ENCODE results near the gene CLTCL1. TPM values are rescaled to one million over a fixed set of nuclear protein-coding genes. Genes with fewer than 3 reads are reported as not detected.

Gene CLTCL1
- total and polyA plus RNA-seq, 2 experiments from 2014 or later = 6.6 to 15.1 TPM

DNA sequence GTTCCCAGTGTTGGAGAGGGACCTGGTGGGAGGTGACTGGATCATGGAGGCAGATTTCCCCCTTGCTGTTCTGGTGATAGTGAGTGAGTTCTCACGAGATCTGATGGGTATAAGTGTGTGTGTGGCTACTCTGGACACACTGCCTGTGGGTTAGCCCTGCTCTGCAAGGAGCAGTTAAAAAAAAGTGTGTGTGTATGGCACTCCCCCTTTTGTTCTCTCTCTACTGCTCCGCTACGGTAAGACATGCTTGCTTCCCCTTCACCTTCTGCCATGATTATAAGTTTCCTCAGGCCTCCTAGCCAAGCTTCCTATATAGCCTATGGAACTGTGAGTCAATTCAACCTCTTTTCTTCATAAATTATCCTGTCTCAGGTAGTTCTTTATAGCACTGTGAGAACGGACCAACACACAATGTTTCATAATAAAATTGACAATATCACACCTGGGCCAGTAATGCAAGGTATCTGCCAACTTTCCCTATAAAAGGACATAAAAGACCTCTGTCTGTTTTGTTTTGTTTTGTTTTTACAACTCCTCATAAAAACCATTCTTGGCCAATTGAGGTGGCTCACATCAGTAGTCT is 20.2 kb downstream of the CLTCL1 start:
- Mint-ChIP-seq H3K4me3 (no peak overlapping the region), H3K27ac (0 out of 2 replicates have a peak overlapping the region, but pooled peaks have one; percentile 4), H3K9me3 (peaks cover 9% of the 10 kb centered on the region; the same call in 1 of the 3 replicates), H3K36me3 (ENCODE audit: low read depth) (peaks cover 13% of the 10 kb centered on the region; the same call in 2 of the 3 replicates), H3K27me3 (ENCODE audit: insufficient read depth, low read depth, poor library complexity) (no peaks in the 10 kb centered on the region), H3K4me1 (no peaks in the 10 kb centered on the region)
- Histone ChIP-seq H3K27ac (ENCODE audit: low read depth) (0 out of 2 replicates have a peak overlapping the region, but pooled peaks have one; percentile 21), H3K27me3 (ENCODE audit: insufficient read depth) (no peaks in the 10 kb centered on the region), H4K20me1 (replicated peaks; ENCODE audit: insufficient read depth) (peaks cover 5% of the 10 kb centered on the region; the same call in 1 of the 2 replicates), H3F3A (replicated peaks; ENCODE audit: low read depth) (no peaks in the 10 kb centered on the region), H3K4me1 (ENCODE audit: insufficient read depth) (no peaks in the 10 kb centered on the region; the same call in 1 of the 2 replicates), H2AFZ (no peak overlapping the region), H3K4me3 (no peak overlapping the region), H3K4me2 (no peak overlapping the region), H3K79me2 (replicated peaks; ENCODE audit: insufficient read depth) (0 out of 2 replicates have a peak, but pooled peaks cover 5% of the 10 kb centered on the region), H3K9me2 (ENCODE audit: insufficient read depth) (no peaks in the 10 kb centered on the region), H3K36me3 (ENCODE audit: insufficient read depth) (no peaks in the 10 kb centered on the region; the same call in 1 of the 2 replicates)
- DNase-seq (ENCODE audit: low spot score) (no peak), ATAC-seq (no peak; the same call in 2 of the 3 replicates)
- TF ChIP-seq, protein P1, sequence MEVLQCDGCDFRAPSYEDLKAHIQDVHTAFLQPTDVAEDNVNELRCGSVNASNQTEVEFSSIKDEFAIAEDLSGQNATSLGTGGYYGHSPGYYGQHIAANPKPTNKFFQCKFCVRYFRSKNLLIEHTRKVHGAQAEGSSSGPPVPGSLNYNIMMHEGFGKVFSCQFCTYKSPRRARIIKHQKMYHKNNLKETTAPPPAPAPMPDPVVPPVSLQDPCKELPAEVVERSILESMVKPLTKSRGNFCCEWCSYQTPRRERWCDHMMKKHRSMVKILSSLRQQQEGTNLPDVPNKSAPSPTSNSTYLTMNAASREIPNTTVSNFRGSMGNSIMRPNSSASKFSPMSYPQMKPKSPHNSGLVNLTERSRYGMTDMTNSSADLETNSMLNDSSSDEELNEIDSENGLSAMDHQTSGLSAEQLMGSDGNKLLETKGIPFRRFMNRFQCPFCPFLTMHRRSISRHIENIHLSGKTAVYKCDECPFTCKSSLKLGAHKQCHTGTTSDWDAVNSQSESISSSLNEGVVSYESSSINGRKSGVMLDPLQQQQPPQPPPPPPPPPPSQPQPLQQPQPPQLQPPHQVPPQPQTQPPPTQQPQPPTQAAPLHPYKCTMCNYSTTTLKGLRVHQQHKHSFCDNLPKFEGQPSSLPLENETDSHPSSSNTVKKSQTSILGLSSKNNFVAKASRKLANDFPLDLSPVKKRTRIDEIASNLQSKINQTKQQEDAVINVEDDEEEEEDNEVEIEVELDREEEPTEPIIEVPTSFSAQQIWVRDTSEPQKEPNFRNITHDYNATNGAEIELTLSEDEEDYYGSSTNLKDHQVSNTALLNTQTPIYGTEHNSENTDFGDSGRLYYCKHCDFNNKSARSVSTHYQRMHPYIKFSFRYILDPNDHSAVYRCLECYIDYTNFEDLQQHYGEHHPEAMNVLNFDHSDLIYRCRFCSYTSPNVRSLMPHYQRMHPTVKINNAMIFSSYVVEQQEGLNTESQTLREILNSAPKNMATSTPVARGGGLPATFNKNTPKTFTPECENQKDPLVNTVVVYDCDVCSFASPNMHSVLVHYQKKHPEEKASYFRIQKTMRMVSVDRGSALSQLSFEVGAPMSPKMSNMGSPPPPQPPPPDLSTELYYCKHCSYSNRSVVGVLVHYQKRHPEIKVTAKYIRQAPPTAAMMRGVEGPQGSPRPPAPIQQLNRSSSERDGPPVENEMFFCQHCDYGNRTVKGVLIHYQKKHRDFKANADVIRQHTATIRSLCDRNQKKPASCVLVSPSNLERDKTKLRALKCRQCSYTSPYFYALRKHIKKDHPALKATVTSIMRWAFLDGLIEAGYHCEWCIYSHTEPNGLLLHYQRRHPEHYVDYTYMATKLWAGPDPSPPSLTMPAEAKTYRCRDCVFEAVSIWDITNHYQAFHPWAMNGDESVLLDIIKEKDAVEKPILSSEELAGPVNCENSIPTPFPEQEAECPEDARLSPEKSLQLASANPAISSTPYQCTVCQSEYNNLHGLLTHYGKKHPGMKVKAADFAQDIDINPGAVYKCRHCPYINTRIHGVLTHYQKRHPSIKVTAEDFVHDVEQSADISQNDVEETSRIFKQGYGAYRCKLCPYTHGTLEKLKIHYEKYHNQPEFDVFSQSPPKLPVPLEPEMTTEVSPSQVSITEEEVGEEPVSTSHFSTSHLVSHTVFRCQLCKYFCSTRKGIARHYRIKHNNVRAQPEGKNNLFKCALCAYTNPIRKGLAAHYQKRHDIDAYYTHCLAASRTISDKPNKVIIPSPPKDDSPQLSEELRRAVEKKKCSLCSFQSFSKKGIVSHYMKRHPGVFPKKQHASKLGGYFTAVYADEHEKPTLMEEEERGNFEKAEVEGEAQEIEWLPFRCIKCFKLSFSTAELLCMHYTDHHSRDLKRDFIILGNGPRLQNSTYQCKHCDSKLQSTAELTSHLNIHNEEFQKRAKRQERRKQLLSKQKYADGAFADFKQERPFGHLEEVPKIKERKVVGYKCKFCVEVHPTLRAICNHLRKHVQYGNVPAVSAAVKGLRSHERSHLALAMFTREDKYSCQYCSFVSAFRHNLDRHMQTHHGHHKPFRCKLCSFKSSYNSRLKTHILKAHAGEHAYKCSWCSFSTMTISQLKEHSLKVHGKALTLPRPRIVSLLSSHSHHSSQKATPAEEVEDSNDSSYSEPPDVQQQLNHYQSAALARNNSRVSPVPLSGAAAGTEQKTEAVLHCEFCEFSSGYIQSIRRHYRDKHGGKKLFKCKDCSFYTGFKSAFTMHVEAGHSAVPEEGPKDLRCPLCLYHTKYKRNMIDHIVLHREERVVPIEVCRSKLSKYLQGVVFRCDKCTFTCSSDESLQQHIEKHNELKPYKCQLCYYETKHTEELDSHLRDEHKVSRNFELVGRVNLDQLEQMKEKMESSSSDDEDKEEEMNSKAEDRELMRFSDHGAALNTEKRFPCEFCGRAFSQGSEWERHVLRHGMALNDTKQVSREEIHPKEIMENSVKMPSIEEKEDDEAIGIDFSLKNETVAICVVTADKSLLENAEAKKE (CRISPR knock-in tag; IDR thresholded peaks at IDR 0.05) = no peak
- TF ChIP-seq, protein P2, sequence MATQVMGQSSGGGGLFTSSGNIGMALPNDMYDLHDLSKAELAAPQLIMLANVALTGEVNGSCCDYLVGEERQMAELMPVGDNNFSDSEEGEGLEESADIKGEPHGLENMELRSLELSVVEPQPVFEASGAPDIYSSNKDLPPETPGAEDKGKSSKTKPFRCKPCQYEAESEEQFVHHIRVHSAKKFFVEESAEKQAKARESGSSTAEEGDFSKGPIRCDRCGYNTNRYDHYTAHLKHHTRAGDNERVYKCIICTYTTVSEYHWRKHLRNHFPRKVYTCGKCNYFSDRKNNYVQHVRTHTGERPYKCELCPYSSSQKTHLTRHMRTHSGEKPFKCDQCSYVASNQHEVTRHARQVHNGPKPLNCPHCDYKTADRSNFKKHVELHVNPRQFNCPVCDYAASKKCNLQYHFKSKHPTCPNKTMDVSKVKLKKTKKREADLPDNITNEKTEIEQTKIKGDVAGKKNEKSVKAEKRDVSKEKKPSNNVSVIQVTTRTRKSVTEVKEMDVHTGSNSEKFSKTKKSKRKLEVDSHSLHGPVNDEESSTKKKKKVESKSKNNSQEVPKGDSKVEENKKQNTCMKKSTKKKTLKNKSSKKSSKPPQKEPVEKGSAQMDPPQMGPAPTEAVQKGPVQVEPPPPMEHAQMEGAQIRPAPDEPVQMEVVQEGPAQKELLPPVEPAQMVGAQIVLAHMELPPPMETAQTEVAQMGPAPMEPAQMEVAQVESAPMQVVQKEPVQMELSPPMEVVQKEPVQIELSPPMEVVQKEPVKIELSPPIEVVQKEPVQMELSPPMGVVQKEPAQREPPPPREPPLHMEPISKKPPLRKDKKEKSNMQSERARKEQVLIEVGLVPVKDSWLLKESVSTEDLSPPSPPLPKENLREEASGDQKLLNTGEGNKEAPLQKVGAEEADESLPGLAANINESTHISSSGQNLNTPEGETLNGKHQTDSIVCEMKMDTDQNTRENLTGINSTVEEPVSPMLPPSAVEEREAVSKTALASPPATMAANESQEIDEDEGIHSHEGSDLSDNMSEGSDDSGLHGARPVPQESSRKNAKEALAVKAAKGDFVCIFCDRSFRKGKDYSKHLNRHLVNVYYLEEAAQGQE (IDR thresholded peaks at IDR 0.05; ENCODE audit: unreplicated experiment) = no peak
- TF ChIP-seq, protein P3, sequence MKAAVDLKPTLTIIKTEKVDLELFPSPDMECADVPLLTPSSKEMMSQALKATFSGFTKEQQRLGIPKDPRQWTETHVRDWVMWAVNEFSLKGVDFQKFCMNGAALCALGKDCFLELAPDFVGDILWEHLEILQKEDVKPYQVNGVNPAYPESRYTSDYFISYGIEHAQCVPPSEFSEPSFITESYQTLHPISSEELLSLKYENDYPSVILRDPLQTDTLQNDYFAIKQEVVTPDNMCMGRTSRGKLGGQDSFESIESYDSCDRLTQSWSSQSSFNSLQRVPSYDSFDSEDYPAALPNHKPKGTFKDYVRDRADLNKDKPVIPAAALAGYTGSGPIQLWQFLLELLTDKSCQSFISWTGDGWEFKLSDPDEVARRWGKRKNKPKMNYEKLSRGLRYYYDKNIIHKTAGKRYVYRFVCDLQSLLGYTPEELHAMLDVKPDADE (IDR thresholded peaks at IDR 0.05) = no peak
- TF ChIP-seq ZNF331 (CRISPR knock-in tag; IDR thresholded peaks at IDR 0.05; ENCODE audit: low read depth) = no peak
- TF ChIP-seq JUNB (IDR thresholded peaks at IDR 0.05; ENCODE audit: unreplicated experiment) = no peak
- TF ChIP-seq CREB1 (CRISPR knock-in tag; IDR thresholded peaks at IDR 0.05; ENCODE audit: low read depth) = no peak
- no peak for TF ChIP-seq POLR2AphosphoS5 (IDR thresholded peaks at IDR 0.05; ENCODE audit: low read depth)
- no peak for TF ChIP-seq EZH2phosphoT487 (IDR thresholded peaks at IDR 0.05; ENCODE audit: unreplicated experiment)
- no peak for TF ChIP-seq EZH2 (IDR thresholded peaks at IDR 0.05; ENCODE audit: low read depth, unreplicated experiment)
- TF ChIP-seq, protein P4, sequence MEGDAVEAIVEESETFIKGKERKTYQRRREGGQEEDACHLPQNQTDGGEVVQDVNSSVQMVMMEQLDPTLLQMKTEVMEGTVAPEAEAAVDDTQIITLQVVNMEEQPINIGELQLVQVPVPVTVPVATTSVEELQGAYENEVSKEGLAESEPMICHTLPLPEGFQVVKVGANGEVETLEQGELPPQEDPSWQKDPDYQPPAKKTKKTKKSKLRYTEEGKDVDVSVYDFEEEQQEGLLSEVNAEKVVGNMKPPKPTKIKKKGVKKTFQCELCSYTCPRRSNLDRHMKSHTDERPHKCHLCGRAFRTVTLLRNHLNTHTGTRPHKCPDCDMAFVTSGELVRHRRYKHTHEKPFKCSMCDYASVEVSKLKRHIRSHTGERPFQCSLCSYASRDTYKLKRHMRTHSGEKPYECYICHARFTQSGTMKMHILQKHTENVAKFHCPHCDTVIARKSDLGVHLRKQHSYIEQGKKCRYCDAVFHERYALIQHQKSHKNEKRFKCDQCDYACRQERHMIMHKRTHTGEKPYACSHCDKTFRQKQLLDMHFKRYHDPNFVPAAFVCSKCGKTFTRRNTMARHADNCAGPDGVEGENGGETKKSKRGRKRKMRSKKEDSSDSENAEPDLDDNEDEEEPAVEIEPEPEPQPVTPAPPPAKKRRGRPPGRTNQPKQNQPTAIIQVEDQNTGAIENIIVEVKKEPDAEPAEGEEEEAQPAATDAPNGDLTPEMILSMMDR (conservative IDR thresholded peaks at IDR 0.05; ENCODE audit: low read depth in 2 of 2) = no peak
- TF ChIP-seq STAT1 (IDR thresholded peaks at IDR 0.05; ENCODE audit: unreplicated experiment) = no peak
- TF ChIP-seq NANOG (IDR thresholded peaks at IDR 0.05; ENCODE audit: borderline replicate concordance) = no peak
- TF ChIP-seq ZNF114 (CRISPR knock-in tag; IDR thresholded peaks at IDR 0.05) = no peak

Measured in GM23338 (cell line).